G401 (cell line): Measurements from ENCODE around the gene BPIFB4. TPM values are rescaled to one million over a fixed set of nuclear protein-coding genes. Genes with fewer than 3 reads are reported as not detected.

Experiments used
- DNase-seq: peaks from one replicate; pipeline ENCODE4 v3.0.0-alpha.2; 2015; ENCODE audit warnings: low spot score
- in situ Hi-C: cut with HindIII; loops from 2 replicates; pipeline ENCODE4 v1.10.0; 2016; ENCODE audit warnings: low sequenced_read_pairs, mixed read lengths
- total RNA-seq: library from RNA; depleted of rRNA; stranded (reverse); fragments of >200 nt; shearing (Covaris generic); gene quantifications from 2 replicates; pipeline ENCODE4 v1.2.3, GENCODE V29; 2014

BPIFB4 gene
- total RNA-seq, 1 experiment from 2014 or later: not detected

- no peak for DNase-seq
- in situ Hi-C loops: no loop called here
Measured at GRCh38 chr20:33059136-33059535, 20.3 kb upstream of the BPIFB4 start.

- in situ Hi-C loops: no loop called here
- DNase-seq: no peak
Measured at GRCh38 chr20:33059741-33060390, 19.6 kb upstream of the BPIFB4 start.

- DNase-seq: no peak
- in situ Hi-C loops: no loop called here
Measured at GRCh38 chr20:33061658-33062028, 17.8 kb upstream of the BPIFB4 start.

GRCh38 chr20:33062105-33062824, 17.2 kb upstream of the BPIFB4 start:
- no peak for DNase-seq
- in situ Hi-C loops: no loop called here

GRCh38 chr20:33062825-33063149, 16.7 kb upstream of the BPIFB4 start:
- DNase-seq: no peak
- in situ Hi-C loops: no loop called here

- no peak for DNase-seq
- in situ Hi-C loops: no loop called here
Measured at GRCh38 chr20:33063271-33063670, 16.2 kb upstream of the BPIFB4 start.

- in situ Hi-C loops: no loop called here
- DNase-seq: no peak
Measured at GRCh38 chr20:33064572-33065287, 14.7 kb upstream of the BPIFB4 start.

GRCh38 chr20:33065785-33066184, 13.7 kb upstream of the BPIFB4 start:
- in situ Hi-C loops: no loop called here
- no peak for DNase-seq

- in situ Hi-C loops: no loop called here
Measured at GRCh38 chr20:33067806-33068205, 11.6 kb upstream of the BPIFB4 start.

GRCh38 chr20:33068251-33068939, 11.0 kb upstream of the BPIFB4 start:
- DNase-seq: no peak
- in situ Hi-C loops: no loop called here

More at GRCh38 chr20:33067806-33068205, 11.6 kb upstream of the BPIFB4 start:
- no peak for DNase-seq

- DNase-seq: no peak
- in situ Hi-C loops: no loop called here
Measured at GRCh38 chr20:33069673-33070072, 9.8 kb upstream of the BPIFB4 start.

GRCh38 chr20:33070111-33071053, 9.1 kb upstream of the BPIFB4 start:
- DNase-seq: no peak
- in situ Hi-C loops: no loop called here

GRCh38 chr20:33071198-33071597, 8.2 kb upstream of the BPIFB4 start:
- in situ Hi-C loops: no loop called here
- DNase-seq: no peak

GRCh38 chr20:33072362-33072761, 7.1 kb upstream of the BPIFB4 start:
- in situ Hi-C loops: no loop called here
- no peak for DNase-seq

GRCh38 chr20:33072813-33073212, 6.6 kb upstream of the BPIFB4 start:
- in situ Hi-C loops: no loop called here
- DNase-seq: no peak

- DNase-seq: no peak
- in situ Hi-C loops: no loop called here
Measured at GRCh38 chr20:33074675-33075074, 4.8 kb upstream of the BPIFB4 start.

GRCh38 chr20:33075281-33075680, 4.2 kb upstream of the BPIFB4 start:
- in situ Hi-C loops: no loop called here

GRCh38 chr20:33076662-33077372, 2.6 kb upstream of the BPIFB4 start:
- in situ Hi-C loops: no loop called here

More at GRCh38 chr20:33075281-33075680, 4.2 kb upstream of the BPIFB4 start:
- DNase-seq: no peak

More at GRCh38 chr20:33076662-33077372, 2.6 kb upstream of the BPIFB4 start:
- DNase-seq: no peak
